ENCODE measurements around the gene URGCP.

URGCP gene

GRCh38 chr7:43952028-43952427 is 45.6 kb upstream of the URGCP start:
- Histone ChIP-seq H3K36me3 (replicated peaks in 1 of 2; ENCODE audit: control insufficient read depth in 2 of 2, insufficient read depth in 2 of 2, low read length in 2 of 2) (peaks cover 8 to 48% of the 10 kb centered on the region in 2 donors), H3K4me1 (ENCODE audit: control insufficient read depth in 2 of 2, insufficient read depth in 1 of 2, low read depth in 1 of 2, low read length in 2 of 2) (no peaks in the 10 kb centered on the region), H3K4ac (ENCODE audit: low read length) (no peak overlapping the region), H2AFZ (ENCODE audit: low read length) (no peak overlapping the region), H2BK15ac (ENCODE audit: low read length) (no peak overlapping the region), H2AK5ac (ENCODE audit: low read depth, low read length) (no peak overlapping the region), H3K4me3 (ENCODE audit: low read length in 2 of 2) (no peak overlapping the region), H3K27ac (replicated peaks; ENCODE audit: low read length) (no peak overlapping the region), H2BK5ac (ENCODE audit: low read length) (no peak overlapping the region), H3K23ac (ENCODE audit: low read depth, low read length, poor library complexity) (no peak overlapping the region), H4K91ac (ENCODE audit: low read depth, low read length, poor library complexity) (no peak overlapping the region), H4K8ac (ENCODE audit: low read depth, low read length) (no peak overlapping the region), H3K27me3 (ENCODE audit: control insufficient read depth in 3 of 3, insufficient read depth in 3 of 3, low read depth in 1 of 3, low read length in 3 of 3) (no peaks in the 10 kb centered on the region), H3K9ac (ENCODE audit: low read depth, low read length, poor library complexity) (no peak overlapping the region), H3K4me2 (ENCODE audit: insufficient read depth, low read length, poor library complexity, severe bottlenecking) (no peak overlapping the region), H3K79me1 (ENCODE audit: low read depth, low read length) (no peaks in the 10 kb centered on the region), H2BK120ac (ENCODE audit: low read depth, low read length) (no peak overlapping the region), H3K14ac (ENCODE audit: low read length) (no peak overlapping the region), H2BK12ac (ENCODE audit: low read length) (no peak overlapping the region), H3K9me3 (replicated peaks in 1 of 2; ENCODE audit: control insufficient read depth in 2 of 2, insufficient read depth in 1 of 2, low read depth in 1 of 2, low read length in 2 of 2) (no peaks in the 10 kb centered on the region), H3K18ac (ENCODE audit: low read length) (no peak overlapping the region)
- DNase-seq (ENCODE audit: low spot score) = no peak
- no CpG with 5 or more reads among the region's 3 CpGs for WGBS, 2 donors (ENCODE audit: extremely low coverage in 2 of 2, insufficient read length in 2 of 2, insufficient replicate concordance in 1 of 2)

- H3K9ac ChIP-seq (ENCODE audit: low read depth, low read length, poor library complexity) = no peak overlapping the region
- peaks cover 0 to 2% of the 10 kb centered on the region in 2 donors for H3K9me3 ChIP-seq (replicated peaks in 1 of 2; ENCODE audit: control insufficient read depth in 2 of 2, insufficient read depth in 1 of 2, low read depth in 1 of 2, low read length in 2 of 2)
- no peak overlapping the region for H2BK5ac ChIP-seq (ENCODE audit: low read length)
- H2BK12ac ChIP-seq (ENCODE audit: low read length) = no peak overlapping the region
- no peak overlapping the region for H3K4me2 ChIP-seq (ENCODE audit: insufficient read depth, low read length, poor library complexity, severe bottlenecking)
- no peak overlapping the region for H2BK15ac ChIP-seq (ENCODE audit: low read length)
- H2AK5ac ChIP-seq (ENCODE audit: low read depth, low read length) = no peak overlapping the region
- DNase-seq (ENCODE audit: low spot score) = no peak
- WGBS, 2 donors (ENCODE audit: extremely low coverage in 2 of 2, insufficient read length in 2 of 2, insufficient replicate concordance in 1 of 2) = no CpG with 5 or more reads among the region's 4 CpGs
- no peak overlapping the region for H3K27ac ChIP-seq (replicated peaks; ENCODE audit: low read length)
- no peaks in the 10 kb centered on the region for H3K27me3 ChIP-seq (ENCODE audit: control insufficient read depth in 3 of 3, insufficient read depth in 3 of 3, low read depth in 1 of 3, low read length in 3 of 3)
- no peak overlapping the region for H2AFZ ChIP-seq (ENCODE audit: low read length)
- H3K36me3 ChIP-seq (replicated peaks in 1 of 2; ENCODE audit: control insufficient read depth in 2 of 2, insufficient read depth in 2 of 2, low read length in 2 of 2) = peaks cover 2 to 14% of the 10 kb centered on the region in 2 donors
- H3K23ac ChIP-seq (ENCODE audit: low read depth, low read length, poor library complexity) = peak overlapping the region; percentile 69
- no peak overlapping the region for H2BK120ac ChIP-seq (ENCODE audit: low read depth, low read length)
- no peak overlapping the region for H3K18ac ChIP-seq (ENCODE audit: low read length)
- no peak overlapping the region for H3K14ac ChIP-seq (ENCODE audit: low read length)
- H3K4me3 ChIP-seq (ENCODE audit: low read length in 2 of 2) = no peak overlapping the region
- H3K4me1 ChIP-seq (ENCODE audit: control insufficient read depth in 2 of 2, insufficient read depth in 1 of 2, low read depth in 1 of 2, low read length in 2 of 2) = no peaks in the 10 kb centered on the region
- no peak overlapping the region for H4K91ac ChIP-seq (ENCODE audit: low read depth, low read length, poor library complexity)
- H3K79me1 ChIP-seq (ENCODE audit: low read depth, low read length) = no peaks in the 10 kb centered on the region
- no peak overlapping the region for H4K8ac ChIP-seq (ENCODE audit: low read depth, low read length)
- no peak overlapping the region for H3K4ac ChIP-seq (ENCODE audit: low read length)
Measured at GRCh38 chr7:43944286-43944685, 37.9 kb upstream of the URGCP start.

DNA sequence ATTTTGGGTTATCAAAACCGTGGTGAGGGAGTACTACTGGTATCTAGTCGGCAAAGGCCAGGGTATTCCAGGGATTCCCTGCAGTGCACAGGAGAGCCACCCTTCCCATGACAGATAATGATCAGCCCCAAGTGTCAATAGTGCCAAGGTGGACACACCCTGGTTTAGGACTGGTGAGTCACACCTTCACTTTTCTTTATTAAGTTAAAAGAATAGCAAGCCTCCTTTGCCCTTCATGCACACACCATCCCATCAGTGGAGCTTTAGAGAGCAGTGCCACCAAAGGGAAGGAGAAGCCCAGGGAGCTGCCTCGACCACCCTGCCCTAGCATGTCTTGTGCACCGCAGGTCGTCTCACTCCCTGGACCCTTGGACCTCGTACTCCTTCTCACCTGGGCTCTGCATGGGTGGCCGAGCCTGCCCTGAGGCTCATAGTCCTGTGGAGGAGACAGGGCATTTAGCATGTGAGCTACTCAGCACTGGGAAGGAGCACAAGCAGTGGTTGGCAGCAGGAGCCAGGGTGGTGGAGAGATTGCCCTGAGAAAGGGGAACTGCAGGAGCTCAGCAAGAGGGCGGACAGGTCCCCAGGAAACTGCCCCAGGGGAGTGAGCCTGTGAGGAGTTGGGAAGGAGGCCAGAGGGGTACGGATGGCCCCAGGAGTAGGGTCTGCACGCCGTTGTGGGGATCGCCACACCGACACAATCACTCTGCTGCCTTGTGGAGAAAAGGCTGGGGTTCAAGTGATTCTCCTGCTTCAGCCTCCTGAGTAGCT is 37.2 kb upstream of the URGCP start:
- H3K27me3 ChIP-seq (ENCODE audit: control insufficient read depth in 3 of 3, insufficient read depth in 3 of 3, low read depth in 1 of 3, low read length in 3 of 3) = no peaks in the 10 kb centered on the region
- DNase-seq (ENCODE audit: low spot score) = no peak
- WGBS, 2 donors (ENCODE audit: extremely low coverage in 2 of 2, insufficient read length in 2 of 2, insufficient replicate concordance in 1 of 2) = no CpG with 5 or more reads among the region's 13 CpGs

DNA sequence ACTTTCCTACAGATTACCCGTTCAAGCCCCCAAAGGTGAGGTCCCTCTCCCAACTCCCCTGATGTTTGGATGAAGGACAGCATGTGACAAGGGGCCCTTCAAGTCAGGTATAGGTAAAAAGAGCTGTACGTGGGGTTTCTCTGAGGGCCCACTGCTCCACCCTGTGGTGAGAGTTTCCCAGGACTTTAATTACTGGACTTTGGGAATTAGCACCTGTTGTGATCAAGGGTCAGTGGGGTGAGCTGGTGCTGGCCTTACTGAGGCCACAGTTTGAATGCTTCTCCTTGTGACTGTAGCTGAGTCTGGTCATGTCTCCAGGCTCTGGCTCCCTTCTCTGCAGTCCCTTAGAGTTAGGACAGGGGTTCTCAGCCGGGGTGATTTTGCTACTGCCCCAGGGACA is 36.6 kb upstream of the URGCP start:
- H3K27ac ChIP-seq (replicated peaks; ENCODE audit: low read length) = no peak overlapping the region

More for the DNA sequence above, 37.2 kb upstream of the URGCP start:
- no peak overlapping the region for H3K9ac ChIP-seq (ENCODE audit: low read depth, low read length, poor library complexity)
- no peak overlapping the region for H2AK5ac ChIP-seq (ENCODE audit: low read depth, low read length)
- H3K27ac ChIP-seq (replicated peaks; ENCODE audit: low read length) = no peak overlapping the region
- H3K79me1 ChIP-seq (ENCODE audit: low read depth, low read length) = no peaks in the 10 kb centered on the region
- no peak overlapping the region for H3K4me3 ChIP-seq (ENCODE audit: low read length in 2 of 2)
- H3K36me3 ChIP-seq (replicated peaks in 1 of 2; ENCODE audit: control insufficient read depth in 2 of 2, insufficient read depth in 2 of 2, low read length in 2 of 2) = peaks cover 2 to 8% of the 10 kb centered on the region in 2 donors
- H2BK120ac ChIP-seq (ENCODE audit: low read depth, low read length) = no peak overlapping the region
- H3K9me3 ChIP-seq (replicated peaks in 1 of 2; ENCODE audit: control insufficient read depth in 2 of 2, insufficient read depth in 1 of 2, low read depth in 1 of 2, low read length in 2 of 2) = peaks cover 0 to 2% of the 10 kb centered on the region in 2 donors
- H3K23ac ChIP-seq (ENCODE audit: low read depth, low read length, poor library complexity) = no peak overlapping the region
- no peak overlapping the region for H3K14ac ChIP-seq (ENCODE audit: low read length)
- H3K4me1 ChIP-seq (ENCODE audit: control insufficient read depth in 2 of 2, insufficient read depth in 1 of 2, low read depth in 1 of 2, low read length in 2 of 2) = no peaks in the 10 kb centered on the region
- no peak overlapping the region for H3K18ac ChIP-seq (ENCODE audit: low read length)
- no peak overlapping the region for H3K4me2 ChIP-seq (ENCODE audit: insufficient read depth, low read length, poor library complexity, severe bottlenecking)
- H2BK15ac ChIP-seq (ENCODE audit: low read length) = no peak overlapping the region
- H4K8ac ChIP-seq (ENCODE audit: low read depth, low read length) = no peak overlapping the region
- H3K4ac ChIP-seq (ENCODE audit: low read length) = no peak overlapping the region
- H2BK5ac ChIP-seq (ENCODE audit: low read length) = peak overlapping the region; percentile 3
- H2AFZ ChIP-seq (ENCODE audit: low read length) = no peak overlapping the region
- no peak overlapping the region for H4K91ac ChIP-seq (ENCODE audit: low read depth, low read length, poor library complexity)
- H2BK12ac ChIP-seq (ENCODE audit: low read length) = no peak overlapping the region

More for the DNA sequence above, 36.6 kb upstream of the URGCP start:
- no peak overlapping the region for H2AFZ ChIP-seq (ENCODE audit: low read length)
- no peaks in the 10 kb centered on the region for H3K27me3 ChIP-seq (ENCODE audit: control insufficient read depth in 3 of 3, insufficient read depth in 3 of 3, low read depth in 1 of 3, low read length in 3 of 3)
- H3K9me3 ChIP-seq (replicated peaks in 1 of 2; ENCODE audit: control insufficient read depth in 2 of 2, insufficient read depth in 1 of 2, low read depth in 1 of 2, low read length in 2 of 2) = peaks cover 0 to 2% of the 10 kb centered on the region in 2 donors
- H3K4ac ChIP-seq (ENCODE audit: low read length) = no peak overlapping the region
- H3K4me2 ChIP-seq (ENCODE audit: insufficient read depth, low read length, poor library complexity, severe bottlenecking) = no peak overlapping the region
- no peaks in the 10 kb centered on the region for H3K79me1 ChIP-seq (ENCODE audit: low read depth, low read length)
- H4K91ac ChIP-seq (ENCODE audit: low read depth, low read length, poor library complexity) = no peak overlapping the region
- no peak for DNase-seq (ENCODE audit: low spot score)
- no peak overlapping the region for H2BK120ac ChIP-seq (ENCODE audit: low read depth, low read length)
- no peak overlapping the region for H2BK12ac ChIP-seq (ENCODE audit: low read length)
- no peaks in the 10 kb centered on the region for H3K4me1 ChIP-seq (ENCODE audit: control insufficient read depth in 2 of 2, insufficient read depth in 1 of 2, low read depth in 1 of 2, low read length in 2 of 2)
- H3K9ac ChIP-seq (ENCODE audit: low read depth, low read length, poor library complexity) = no peak overlapping the region
- no peak overlapping the region for H2BK5ac ChIP-seq (ENCODE audit: low read length)
- H2AK5ac ChIP-seq (ENCODE audit: low read depth, low read length) = no peak overlapping the region
- no peak overlapping the region for H3K23ac ChIP-seq (ENCODE audit: low read depth, low read length, poor library complexity)
- WGBS, 2 donors (ENCODE audit: extremely low coverage in 2 of 2, insufficient read length in 2 of 2, insufficient replicate concordance in 1 of 2) = no CpG with 5 or more reads among the region's 3 CpGs
- H3K18ac ChIP-seq (ENCODE audit: low read length) = no peak overlapping the region
- no peak overlapping the region for H3K4me3 ChIP-seq (ENCODE audit: low read length in 2 of 2)
- peaks cover 2 to 3% of the 10 kb centered on the region in 2 donors for H3K36me3 ChIP-seq (replicated peaks in 1 of 2; ENCODE audit: control insufficient read depth in 2 of 2, insufficient read depth in 2 of 2, low read length in 2 of 2)
- no peak overlapping the region for H2BK15ac ChIP-seq (ENCODE audit: low read length)
- no peak overlapping the region for H4K8ac ChIP-seq (ENCODE audit: low read depth, low read length)
- H3K14ac ChIP-seq (ENCODE audit: low read length) = no peak overlapping the region

All from neuronal stem cell (in vitro differentiated cells).